Hepatocyte (in vitro differentiated cells): Measurements from ENCODE around the gene CREBBP.

Experiments
- CTCF ChIP-seq: fragments of 200-600 bp; sonication (generic); IDR thresholded peaks from 2 replicates; pipeline ENCODE4 v1.5.1; 2016; ENCODE audit warnings: antibody characterized with exemption, mild to moderate bottlenecking; ENCODE audit not compliant: poor library complexity
- EZH2 ChIP-seq: fragments of 200-600 bp; sonication (generic); IDR thresholded peaks from 2 replicates; pipeline ENCODE4 v1.6.1; 2016; ENCODE audit warnings: antibody characterized with exemption, mild to moderate bottlenecking, borderline replicate concordance
- EZH2phosphoT487 ChIP-seq: fragments of 200-600 bp; sonication (generic); IDR thresholded peaks from one replicate; pipeline ENCODE4 v1.6.1; 2018; ENCODE audit warnings: antibody characterized with exemption, mild to moderate bottlenecking, low read depth, moderate library complexity; ENCODE audit not compliant: unreplicated experiment, severe bottlenecking

- TF ChIP-seq CTCF, result no peak
- TF ChIP-seq EZH2, result no peak
- TF ChIP-seq EZH2phosphoT487, result no peak
These were observed 47.8 kb downstream of the CREBBP start for GRCh38 chr16:3832668-3833067.
